ENCODE data around the gene HIPK2.

HIPK2 gene

DNA sequence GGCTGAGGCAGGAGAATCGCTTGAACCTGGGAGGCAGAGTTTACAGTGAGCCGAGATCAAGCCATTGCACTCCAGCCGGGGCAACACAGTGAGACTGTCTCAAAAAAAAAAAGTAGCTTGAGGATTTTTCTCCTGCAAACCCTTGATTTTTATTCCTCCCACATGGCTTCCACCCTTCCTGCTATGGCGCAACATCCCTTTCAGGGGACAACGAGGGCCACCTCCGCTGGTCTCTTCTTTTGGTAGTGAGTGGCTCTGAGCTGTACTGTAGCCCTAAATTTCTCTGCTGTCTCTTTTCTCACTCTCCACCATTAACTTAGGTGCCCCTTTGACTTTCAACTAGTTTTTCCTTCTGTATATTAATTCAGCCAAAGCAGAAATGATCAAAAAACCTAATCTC, 113.4 kb downstream of the HIPK2 start:
- Histone ChIP-seq H4K20me1 (ENCODE audit: insufficient read depth, low read length, poor library complexity, severe bottlenecking) (no peaks in the 10 kb centered on the region), H2AFZ (ENCODE audit: low read length) (no peak overlapping the region), H3K4me2 (ENCODE audit: low read depth, low read length, poor library complexity, severe bottlenecking) (no peak overlapping the region), H3K4me3 (ENCODE audit: low read length, poor library complexity, severe bottlenecking) (no peak overlapping the region), H3K79me2 (ENCODE audit: insufficient read depth, low read length) (no peaks in the 10 kb centered on the region), H3F3A (ENCODE audit: low read depth) (no peaks in the 10 kb centered on the region), H3K36me3 (ENCODE audit: insufficient read depth, low read length) (no peaks in the 10 kb centered on the region), H3K9me3 (ENCODE audit: insufficient read depth, low read depth, low read length) (no peaks in the 10 kb centered on the region), H3K4me1 (ENCODE audit: insufficient read depth, low read length, poor library complexity, severe bottlenecking) (peaks cover 4% of the 10 kb centered on the region), H3K9ac (ENCODE audit: low read depth, low read length, poor library complexity, severe bottlenecking) (no peak overlapping the region), H3K9me2 (replicated peaks; ENCODE audit: low read depth, low read length) (no peaks in the 10 kb centered on the region), H3K27me3 (ENCODE audit: insufficient read depth, low read length, poor library complexity, severe bottlenecking) (no peaks in the 10 kb centered on the region)
- TF ChIP-seq EZH2phosphoT487 (IDR thresholded peaks at IDR 0.05; ENCODE audit: borderline replicate concordance) (no peak), CTCF (conservative IDR thresholded peaks at IDR 0.05; ENCODE audit: low read length) (no peak)

GRCh38 chr7:139663608-139664177, 114.1 kb downstream of the HIPK2 start:
- no peaks in the 10 kb centered on the region for H3K9me3 ChIP-seq (ENCODE audit: insufficient read depth, low read depth, low read length)
- no peaks in the 10 kb centered on the region for H3K79me2 ChIP-seq (ENCODE audit: insufficient read depth, low read length)
- H3K4me3 ChIP-seq (ENCODE audit: low read length, poor library complexity, severe bottlenecking): no peak overlapping the region
- TF ChIP-seq EZH2phosphoT487 (IDR thresholded peaks at IDR 0.05; ENCODE audit: borderline replicate concordance) (no peak), CTCF (conservative IDR thresholded peaks at IDR 0.05; ENCODE audit: low read length) (no peak)
- no peaks in the 10 kb centered on the region for H3K27me3 ChIP-seq (ENCODE audit: insufficient read depth, low read length, poor library complexity, severe bottlenecking)
- H2AFZ ChIP-seq (ENCODE audit: low read length): no peak overlapping the region
- H3K36me3 ChIP-seq (ENCODE audit: insufficient read depth, low read length): no peaks in the 10 kb centered on the region
- H3K9me2 ChIP-seq (replicated peaks; ENCODE audit: low read depth, low read length): no peaks in the 10 kb centered on the region
- H3K4me1 ChIP-seq (ENCODE audit: insufficient read depth, low read length, poor library complexity, severe bottlenecking): peaks cover 4% of the 10 kb centered on the region
- no peaks in the 10 kb centered on the region for H3F3A ChIP-seq (ENCODE audit: low read depth)
- no peak overlapping the region for H3K4me2 ChIP-seq (ENCODE audit: low read depth, low read length, poor library complexity, severe bottlenecking)
- no peak overlapping the region for H3K9ac ChIP-seq (ENCODE audit: low read depth, low read length, poor library complexity, severe bottlenecking)
- no peaks in the 10 kb centered on the region for H4K20me1 ChIP-seq (ENCODE audit: insufficient read depth, low read length, poor library complexity, severe bottlenecking)

GRCh38 chr7:139661903-139662302, 115.9 kb downstream of the HIPK2 start:
- H3K79me2 ChIP-seq (ENCODE audit: insufficient read depth, low read length): no peaks in the 10 kb centered on the region
- H4K20me1 ChIP-seq (ENCODE audit: insufficient read depth, low read length, poor library complexity, severe bottlenecking): no peaks in the 10 kb centered on the region
- H3K4me2 ChIP-seq (ENCODE audit: low read depth, low read length, poor library complexity, severe bottlenecking): no peak overlapping the region

More at GRCh38 chr7:139661903-139662302, 115.9 kb downstream of the HIPK2 start:
- Histone ChIP-seq H3K4me1 (ENCODE audit: insufficient read depth, low read length, poor library complexity, severe bottlenecking) (peaks cover 4% of the 10 kb centered on the region), H3K9me3 (ENCODE audit: insufficient read depth, low read depth, low read length) (no peaks in the 10 kb centered on the region), H3F3A (ENCODE audit: low read depth) (no peaks in the 10 kb centered on the region), H3K36me3 (ENCODE audit: insufficient read depth, low read length) (no peaks in the 10 kb centered on the region), H2AFZ (ENCODE audit: low read length) (no peak overlapping the region), H3K9me2 (replicated peaks; ENCODE audit: low read depth, low read length) (no peaks in the 10 kb centered on the region), H3K27me3 (ENCODE audit: insufficient read depth, low read length, poor library complexity, severe bottlenecking) (no peaks in the 10 kb centered on the region), H3K4me3 (ENCODE audit: low read length, poor library complexity, severe bottlenecking) (no peak overlapping the region), H3K9ac (ENCODE audit: low read depth, low read length, poor library complexity, severe bottlenecking) (no peak overlapping the region)
- no peak for TF ChIP-seq EZH2phosphoT487 (IDR thresholded peaks at IDR 0.05; ENCODE audit: borderline replicate concordance)
- TF ChIP-seq CTCF (conservative IDR thresholded peaks at IDR 0.05; ENCODE audit: low read length): no peak
